Pulmonary artery endothelial cell (primary cell): ENCODE results near the gene ULK4. TPM values are rescaled to one million over a fixed set of nuclear protein-coding genes. Genes with fewer than 3 reads are reported as not detected.
"Not testable (repeated sequence)": the region's sequence is repeated elsewhere in the genome, so short reads cannot be mapped to it uniquely, and the experiment has no call there.

ENCODE experiments used
- DNase-seq: peaks from one replicate; pipeline ENCODE4 v3.0.0-alpha.2; 2011; ENCODE audit warnings: low read depth, low spot score
- total RNA-seq: library from RNA; depleted of rRNA; stranded (reverse); fragments of >200 nt; gene quantifications from 2 replicates; pipeline ENCODE4 v1.2.3, GENCODE V29; 2014

ULK4 gene
- total RNA-seq, 1 donor from 2014 or later: 6.5 TPM

DNA sequence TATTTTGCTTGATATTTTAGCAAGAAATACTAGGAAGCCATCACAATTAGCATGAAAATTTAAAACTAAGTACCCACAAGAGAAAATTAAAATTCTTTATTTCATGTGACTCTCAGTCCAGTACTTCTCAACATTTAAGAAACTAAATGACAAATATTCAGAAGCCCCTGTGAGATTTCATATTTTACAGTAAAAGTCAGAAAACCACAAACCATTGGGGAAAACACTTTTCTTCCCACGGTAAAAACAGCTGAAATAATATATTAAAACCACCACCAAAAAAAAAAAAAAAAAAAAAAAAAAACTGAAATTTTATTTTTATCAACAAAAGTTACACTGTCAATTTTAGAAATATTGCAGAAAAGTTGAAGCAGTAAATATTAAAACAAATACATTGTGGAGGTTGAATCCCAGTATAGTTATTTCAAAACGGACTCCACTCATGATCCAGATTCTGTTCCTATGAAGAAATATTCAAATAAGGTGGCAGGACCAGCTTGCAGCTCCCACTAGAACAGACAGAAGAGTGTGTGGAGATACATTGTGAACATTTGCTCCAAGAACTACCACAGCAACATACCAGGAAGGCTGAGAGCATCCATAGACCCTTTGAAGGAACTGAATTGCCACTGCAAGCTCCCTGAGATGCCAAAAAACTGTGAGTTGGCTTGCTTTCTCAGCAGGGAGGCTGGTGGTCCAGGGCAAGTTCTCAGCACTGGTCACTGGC is 454.4 kb downstream of the ULK4 start:
- DNase-seq: no peak

DNA sequence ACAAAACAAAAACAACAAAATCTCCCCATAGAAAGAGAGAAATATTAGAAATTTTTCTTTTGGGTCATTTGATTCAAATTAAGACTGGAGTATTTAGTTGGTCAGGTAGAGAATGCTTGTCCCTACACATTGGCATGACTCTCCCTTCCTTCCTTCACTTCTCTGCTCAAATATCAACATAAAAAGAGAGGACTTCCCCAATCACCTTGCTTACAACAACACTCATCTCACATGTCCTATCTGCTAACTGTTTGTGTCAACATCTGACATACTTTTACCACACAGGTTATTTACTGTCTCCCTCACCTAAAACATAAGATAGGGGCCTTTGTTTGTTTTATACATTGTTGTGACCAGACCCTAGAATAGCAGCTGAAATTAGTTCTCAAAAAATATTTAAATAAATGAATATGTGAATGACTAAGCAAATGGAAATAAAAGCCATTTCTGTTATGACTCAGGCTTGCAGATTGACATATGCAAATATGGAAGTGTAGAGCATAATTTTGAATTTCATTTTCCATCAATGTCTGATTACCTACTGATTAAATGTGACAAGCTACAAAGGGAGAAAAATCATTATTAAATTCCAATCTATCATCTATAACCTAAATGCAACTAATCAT is 457.8 kb downstream of the ULK4 start:
- DNase-seq: no peak

DNA sequence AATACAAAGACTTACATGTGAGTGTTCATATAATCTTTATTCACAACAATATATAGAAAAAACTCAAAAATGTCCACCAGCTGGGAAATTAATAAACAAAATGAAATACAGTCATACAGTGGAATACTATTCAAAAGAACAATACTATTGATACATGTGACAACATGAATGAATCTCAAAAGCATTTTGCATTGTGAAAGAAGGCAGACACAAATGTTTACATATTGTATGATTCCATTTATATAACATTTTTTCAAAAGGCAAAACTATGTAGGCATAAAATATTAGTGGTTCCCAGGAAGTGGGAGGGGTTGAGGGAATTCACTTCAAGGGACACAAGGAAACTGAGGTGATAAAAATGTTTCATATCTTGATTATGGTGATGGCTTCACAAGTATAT is 459.4 kb downstream of the ULK4 start:
- no peak for DNase-seq

DNA sequence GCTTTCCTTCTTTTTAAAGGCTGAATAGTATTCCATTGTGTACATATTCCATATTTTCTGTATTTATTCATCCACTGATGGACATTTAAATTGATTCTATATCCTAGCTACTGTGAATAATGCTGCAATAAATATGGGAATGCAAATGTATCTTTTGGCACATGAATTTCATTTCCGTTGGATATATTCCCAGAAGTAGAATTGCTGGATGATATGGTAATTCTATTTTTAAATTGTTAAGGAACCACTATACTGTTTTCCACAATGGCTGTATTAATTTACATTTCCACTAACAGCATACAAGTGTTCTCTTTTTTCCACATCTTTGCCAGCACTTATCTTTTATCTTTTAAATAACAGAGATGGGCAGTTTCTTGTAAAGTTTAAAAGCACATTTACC is 459.9 kb downstream of the ULK4 start:
- DNase-seq: no peak

DNA sequence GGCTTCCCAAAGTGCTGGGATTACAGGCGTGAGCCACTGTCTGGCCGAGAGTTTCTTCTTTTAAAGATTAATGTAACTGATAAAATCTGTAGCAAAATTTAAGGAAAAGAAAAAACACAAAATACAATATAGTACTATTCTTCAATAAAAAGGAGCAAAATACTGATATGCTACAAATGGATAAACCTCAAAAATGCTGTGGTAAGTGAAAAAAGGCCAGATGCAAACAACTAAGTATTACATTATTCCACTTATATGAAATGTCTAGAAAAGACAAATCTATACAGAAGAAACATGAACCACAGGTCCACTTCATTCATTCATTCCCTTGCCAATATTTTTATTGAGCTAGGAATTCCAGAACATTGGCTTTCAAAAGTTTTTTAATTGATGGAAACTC is 463.1 kb downstream of the ULK4 start:
- no peak for DNase-seq

DNA sequence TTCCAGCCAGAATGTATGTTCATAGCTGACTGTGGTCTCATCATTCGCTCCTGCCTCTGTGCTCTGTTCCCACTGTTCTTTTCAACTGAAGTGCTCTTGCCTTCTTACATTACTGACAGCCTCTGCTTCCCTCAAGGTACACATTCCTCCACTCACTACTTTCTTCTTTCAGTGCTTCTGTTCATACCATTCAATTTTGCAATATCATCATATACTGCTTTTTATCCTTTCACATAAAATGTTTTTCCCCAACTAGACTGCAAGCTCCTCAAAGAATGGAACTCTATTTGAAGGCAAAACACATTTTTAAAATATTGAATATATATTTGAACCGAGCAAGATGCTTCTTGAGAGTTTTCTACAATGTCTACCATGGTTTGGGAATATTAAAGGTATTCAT is 471.5 kb downstream of the ULK4 start:
- no peak for DNase-seq

DNA sequence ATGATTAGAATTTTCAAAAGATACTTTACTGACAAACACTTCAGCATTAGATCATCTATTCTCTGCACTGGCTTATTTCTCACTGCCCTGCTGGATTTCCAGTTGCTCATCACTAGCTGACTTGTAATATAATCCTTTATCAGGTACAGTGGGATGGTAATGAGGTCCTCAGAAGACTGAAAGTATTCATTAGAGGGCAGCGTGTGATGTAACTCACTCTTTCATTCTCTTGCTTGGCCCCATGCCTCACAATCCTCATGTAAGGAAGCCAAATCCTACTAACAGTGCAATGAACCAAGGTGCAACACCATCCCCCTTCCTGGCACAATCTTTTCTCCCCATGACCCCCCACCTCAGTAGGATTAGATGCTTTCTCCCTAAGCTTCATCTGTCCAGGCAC is 472.7 kb downstream of the ULK4 start:
- no peak for DNase-seq

DNA sequence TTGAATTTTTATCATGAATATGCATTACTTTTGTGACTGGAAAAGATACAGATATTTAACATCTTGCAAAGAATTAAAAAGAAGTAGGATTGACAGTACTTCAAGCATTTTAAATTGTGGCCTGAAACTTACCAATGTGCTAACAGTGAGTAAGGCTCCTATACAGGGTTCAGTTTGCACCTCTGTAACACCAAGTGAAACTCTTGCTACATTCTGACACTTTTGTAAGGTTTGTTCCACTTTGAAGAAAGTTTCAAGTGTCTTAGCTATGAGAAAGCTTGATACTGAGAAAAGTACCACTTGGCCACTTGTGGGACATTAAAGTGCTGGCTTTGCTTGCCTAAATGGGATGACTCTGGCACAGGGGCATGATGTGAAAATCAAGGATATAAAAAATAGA is 473.4 kb downstream of the ULK4 start:
- no peak for DNase-seq

DNA sequence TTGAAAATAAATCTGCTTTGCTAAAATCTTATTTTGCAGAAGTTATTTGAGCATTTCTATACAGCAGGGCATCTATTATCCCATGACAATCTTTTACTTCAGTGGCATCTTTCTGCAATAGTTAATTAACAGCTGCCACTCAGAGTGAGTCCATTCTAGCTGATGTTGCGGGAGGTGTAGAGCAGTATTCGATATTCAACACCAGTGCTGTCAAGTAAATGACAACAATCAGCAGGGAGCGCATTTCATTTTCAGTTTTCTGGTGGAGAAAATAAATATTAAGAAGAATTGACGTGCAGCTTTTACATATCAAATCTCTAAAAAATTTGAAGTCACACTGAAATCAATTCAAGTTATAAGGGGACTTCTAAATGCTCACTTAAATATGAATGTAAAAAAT is 476.4 kb downstream of the ULK4 start:
- no peak for DNase-seq

DNA sequence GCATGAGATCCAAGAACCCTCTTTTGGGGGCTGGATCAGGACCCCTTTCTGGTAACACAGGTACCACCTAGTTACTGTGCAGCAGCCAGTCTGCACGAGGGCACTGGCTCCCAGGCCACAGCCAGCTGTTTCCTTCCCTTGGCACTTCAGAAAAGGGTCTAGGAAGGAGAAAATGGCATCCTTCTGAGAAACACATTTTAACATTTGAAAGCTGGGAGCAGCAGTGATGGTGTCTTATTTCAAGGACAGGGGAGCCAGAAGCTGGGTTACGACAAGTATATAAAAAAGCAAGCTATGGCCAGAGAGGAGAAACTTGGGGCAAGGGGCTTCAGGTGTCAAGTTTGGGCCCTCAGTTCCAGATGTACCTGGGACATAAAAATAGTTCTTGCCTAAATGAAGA is 479.8 kb downstream of the ULK4 start:
- DNase-seq: no peak

DNA sequence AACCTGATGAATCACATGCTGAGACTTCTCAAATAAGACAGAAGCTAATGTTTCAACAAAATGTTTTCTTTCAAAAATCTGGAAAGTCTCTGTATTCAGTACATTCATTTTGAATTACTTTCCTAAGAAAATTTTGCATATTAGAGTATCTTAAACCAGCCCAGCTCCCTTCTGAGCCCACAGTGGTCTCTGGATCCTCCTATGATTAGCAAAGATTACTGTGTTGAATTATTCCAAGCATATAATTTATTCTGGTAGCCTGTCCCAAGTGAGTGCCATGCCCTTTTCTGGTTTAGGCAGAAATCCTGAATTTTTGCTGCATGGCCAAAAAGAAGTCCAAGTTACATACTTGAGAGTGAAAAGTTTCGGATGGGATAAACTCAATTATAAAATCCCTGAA is 483.6 kb downstream of the ULK4 start:
- no peak for DNase-seq

DNA sequence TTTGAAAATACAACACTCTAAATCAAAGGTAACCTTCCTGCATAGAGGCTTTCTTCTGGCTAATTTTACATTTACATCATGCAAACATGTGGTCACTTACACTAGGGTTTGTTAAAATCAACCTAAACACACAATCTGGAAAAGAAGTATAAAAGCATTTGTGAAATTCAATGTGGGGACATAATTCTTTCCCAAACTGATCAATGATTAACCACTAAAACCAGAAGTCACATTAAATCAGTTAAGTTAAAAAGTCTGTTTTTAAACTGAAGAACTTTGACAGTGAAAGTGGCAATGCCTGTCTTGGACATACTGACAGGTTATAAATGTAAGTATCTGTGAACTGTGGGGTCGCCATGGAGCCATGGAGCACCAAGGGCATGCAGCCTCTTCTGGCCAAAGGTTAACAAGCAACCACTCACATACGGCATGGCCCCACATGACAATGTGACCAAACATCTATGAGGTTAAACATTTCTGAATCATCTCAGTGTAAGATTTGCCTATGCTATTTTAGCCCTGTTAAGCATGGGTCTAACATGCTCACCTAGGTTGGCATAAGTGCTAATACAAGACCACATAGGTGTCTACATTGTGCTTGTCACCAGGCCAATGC is 484.4 kb downstream of the ULK4 start:
- no peak for DNase-seq

DNA sequence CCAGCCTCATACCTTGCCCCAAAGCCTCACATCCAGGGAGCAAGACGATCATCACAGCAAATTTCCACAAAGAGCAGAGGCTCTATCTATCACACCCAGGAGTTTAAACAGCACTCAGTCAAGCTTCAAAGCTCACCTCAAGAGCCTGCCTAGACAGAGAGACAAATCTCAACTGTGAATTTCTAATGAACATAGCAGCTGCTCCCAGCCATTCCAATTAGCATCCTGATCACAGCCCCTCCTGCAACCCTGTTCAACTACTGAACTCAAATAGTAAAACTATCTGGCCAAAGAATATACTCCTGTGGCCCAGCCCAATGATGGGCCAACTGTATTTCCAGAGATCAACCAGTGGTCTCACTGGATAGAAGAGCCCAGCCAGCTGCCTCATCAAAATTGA is 492.8 kb downstream of the ULK4 start:
- DNase-seq: no peak

DNA sequence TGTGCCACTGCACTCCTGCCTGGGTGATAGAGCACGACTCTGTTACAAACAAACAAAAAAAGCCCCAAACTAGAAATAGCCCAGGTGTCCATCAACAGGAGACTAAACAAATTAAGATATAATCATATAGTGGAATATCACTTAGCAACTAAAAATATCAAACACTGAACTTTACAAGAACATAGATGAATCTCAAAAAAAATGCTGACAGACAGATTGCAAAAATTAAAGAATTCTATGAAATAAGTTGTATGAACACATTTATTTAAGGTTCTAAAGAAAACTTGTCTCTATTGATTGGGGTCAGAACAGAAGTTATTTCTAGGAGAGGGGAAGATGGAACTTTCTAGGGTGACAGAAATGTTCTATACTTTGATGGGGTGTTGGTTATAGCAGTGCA is 494.4 kb downstream of the ULK4 start:
- no peak for DNase-seq

DNA sequence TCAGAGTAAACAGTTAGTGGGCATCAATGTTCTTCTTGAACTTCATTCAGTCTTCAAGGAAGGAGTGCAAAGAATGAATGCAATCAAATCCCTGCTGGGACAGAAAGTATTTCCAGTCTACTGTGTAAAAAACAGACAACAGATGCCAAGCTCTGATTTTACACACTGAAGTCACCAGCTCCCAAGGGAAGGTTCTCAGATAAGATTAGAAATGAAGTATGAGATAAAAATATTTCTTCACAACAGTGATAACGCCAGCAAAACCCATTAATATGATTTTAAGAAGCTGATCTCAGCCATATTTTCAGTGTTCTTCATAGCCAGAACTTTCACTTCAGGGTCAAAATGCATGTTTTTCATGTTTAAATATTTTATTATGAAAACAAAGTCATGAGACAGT is 497.0 kb downstream of the ULK4 start:
- no peak for DNase-seq

DNA sequence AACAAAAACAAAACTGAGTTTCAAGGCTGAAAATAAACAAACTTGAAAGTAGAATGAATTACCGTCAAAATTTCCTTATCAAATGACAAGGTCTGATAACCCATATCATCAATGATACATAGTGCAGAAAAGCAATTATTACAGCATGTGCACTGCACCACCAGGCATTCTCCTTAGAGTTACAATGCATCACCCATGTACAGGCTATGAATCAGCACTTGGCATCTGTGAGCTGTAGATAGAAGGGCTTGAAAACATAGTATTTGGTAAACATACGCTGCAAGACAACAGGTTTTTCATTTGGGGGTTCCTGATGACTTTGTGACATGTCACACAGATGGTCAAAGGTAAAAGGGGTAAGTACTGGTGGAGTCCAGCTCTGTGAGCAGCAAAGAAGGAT is 497.5 kb downstream of the ULK4 start:
- DNase-seq: no peak

DNA sequence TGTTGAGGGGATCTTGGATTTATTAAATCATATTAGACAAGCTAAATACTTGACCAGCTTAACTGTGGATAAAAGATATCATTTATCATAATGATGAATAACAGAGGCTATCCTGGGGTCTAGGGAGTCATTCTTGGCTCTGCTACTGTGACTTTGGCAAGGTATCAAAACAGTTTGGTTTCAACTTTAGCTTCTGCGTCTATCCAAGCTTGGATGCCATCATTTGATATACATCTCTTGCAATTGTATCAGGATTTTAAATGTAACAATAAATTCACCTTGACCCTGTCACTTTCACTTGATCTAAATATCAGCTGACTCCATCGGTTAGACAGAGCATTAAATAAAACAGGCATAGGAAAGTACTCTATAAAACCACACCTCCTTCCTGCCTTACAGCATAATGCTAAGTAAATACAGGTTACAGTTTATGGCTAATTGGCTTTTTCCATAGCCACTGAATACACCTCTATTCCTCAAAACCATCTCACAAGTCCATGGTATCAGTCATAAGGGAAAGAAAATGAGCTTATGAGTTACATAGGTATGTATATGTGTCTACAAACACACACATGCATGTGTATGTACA is 499.7 kb downstream of the ULK4 start:
- no peak for DNase-seq

DNA sequence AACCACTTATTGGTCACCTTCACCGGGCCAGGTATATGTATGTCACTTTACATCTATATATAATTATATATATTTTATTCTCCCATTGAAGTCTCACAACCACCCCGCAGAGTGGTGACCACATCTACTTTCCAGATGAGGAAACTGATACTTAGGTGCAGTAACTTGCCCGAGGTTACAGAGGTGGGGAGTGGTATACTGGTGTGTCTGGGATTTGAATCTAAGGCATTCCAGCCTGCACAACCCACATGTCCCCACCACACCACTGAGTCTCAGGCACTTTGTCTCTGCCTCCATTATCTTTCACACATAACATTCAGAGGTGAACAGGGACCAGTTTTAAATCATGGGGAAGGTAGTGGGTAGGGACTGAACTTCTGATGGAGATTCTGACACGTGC is 501.2 kb downstream of the ULK4 start:
- no peak for DNase-seq

DNA sequence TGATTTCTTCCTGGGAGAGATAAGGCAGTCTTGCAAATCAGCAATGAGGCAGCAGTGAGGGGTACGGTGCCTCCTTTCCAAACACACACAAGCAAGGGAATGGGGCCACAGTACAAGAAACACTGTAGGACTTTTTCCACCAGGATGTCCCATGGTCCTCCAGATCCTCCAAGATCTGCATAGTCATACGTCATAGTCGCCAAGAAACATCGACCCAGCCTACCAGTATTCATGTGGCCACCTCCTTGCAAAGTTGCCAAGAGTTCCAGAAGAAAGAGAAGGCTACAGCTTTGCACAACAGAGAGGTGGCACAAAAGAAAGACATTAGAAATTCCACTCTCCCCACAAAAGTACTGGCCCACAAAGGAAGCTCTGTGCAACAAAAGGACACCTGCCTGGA is 504.7 kb downstream of the ULK4 start:
- no peak for DNase-seq

DNA sequence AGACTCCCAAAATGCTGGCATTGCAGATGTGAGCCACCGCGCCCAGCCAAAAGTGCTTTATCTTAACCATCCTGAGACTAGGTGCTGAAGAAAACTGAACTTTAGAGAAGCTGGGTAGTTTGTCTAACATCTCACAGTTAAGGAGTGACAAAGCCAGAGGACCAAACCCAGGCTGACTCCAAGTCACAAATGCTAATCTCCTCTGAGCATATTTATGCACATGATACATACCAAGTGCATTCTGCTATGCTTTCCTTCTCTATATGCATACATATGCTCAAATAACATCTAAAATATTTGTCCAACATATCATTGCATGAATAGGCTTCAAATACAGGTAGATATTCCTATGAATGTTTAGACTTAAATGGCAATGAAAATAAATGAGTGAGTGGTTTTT is 505.7 kb downstream of the ULK4 start:
- no peak for DNase-seq

DNA sequence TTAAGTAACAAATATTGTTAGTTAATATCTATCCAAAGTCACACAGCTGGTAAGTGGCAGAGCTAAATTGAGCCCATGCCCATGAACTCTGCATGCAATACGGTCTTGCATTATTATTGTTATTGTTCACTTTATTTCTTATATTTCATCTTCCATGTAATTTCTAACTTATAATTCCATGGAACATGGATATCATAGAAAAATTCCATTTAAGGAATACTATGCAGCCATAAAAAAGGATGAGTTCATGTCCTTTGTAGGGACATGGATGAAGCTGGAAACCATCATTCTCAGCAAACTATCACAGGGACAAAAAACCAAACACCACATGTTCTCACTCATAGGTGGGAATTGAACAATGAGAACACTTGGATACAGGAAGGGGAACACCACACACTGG is 508.3 kb downstream of the ULK4 start:
- not testable (repeated sequence) for DNase-seq

DNA sequence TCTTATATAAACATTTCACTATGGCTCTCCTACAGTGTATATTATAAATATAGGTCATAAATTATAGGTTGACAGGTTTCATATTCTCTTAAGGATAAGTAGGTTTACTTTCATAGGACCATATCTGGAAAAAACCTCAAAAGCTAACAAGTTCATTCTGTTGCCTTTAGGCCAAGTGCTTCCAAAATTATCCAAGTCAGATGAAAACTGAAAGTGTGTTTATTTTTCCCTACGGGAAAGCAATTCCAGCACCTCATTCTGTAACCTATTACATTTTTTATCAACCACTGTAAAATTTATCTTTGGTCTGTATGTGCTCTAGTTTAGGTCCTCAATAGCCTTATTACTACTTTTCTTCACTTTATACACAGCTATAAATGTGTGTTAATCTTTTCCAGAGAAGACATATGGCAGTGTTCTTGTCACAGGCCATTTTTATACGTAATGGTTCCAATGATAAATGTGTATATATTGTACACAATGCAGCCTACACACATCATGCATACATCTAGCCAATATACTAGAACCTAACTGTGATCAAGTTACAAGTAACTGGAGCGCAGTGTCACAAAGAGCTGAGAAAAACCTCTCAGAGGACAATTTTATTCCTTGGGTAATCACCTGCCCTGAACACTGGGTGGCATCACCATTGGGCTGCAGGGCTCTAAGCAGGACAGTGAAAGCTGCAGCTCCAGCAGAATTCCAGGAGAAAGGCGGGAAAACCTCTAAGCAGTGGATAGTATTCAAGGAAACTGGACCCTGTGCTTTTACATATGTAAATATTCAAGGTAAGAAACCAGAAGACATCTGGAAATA is 511.3 kb downstream of the ULK4 start:
- no peak for DNase-seq
